GM12875 (cell line): Measurements from ENCODE around the gene DDT.
"Not testable (repeated sequence)": the region's sequence is repeated elsewhere in the genome, so short reads cannot be mapped to it uniquely, and the experiment has no call there.

Experiments
- H3K4me3 ChIP-seq: one replicate; pipeline ENCODE4 v1.5.1; 2011; ENCODE audit warnings: low read depth, low read length, control low read depth
- CTCF ChIP-seq: IDR thresholded peaks from 2 replicates; pipeline ENCODE4 v1.5.1; 2011; ENCODE audit warnings: low read depth, mild to moderate bottlenecking, control low read depth, inconsistent platforms, low read length, moderate library complexity, borderline replicate concordance; ENCODE audit not compliant: insufficient read depth

DDT gene

GRCh38 chr22:23984430-23984829, 10.2 kb upstream of the DDT start:
- no peak overlapping the region for H3K4me3 ChIP-seq
- TF ChIP-seq CTCF: peak; percentile 57; the same call in 1 of the 2 replicates

- not testable (repeated sequence) for H3K4me3 ChIP-seq
Observed at GRCh38 chr22:23980567-23980966, 6.3 kb upstream of the DDT start.

GRCh38 chr22:23979557-23980240, 5.5 kb upstream of the DDT start, which contains the start of gene GSTT2:
TSS of gene GSTT2 (plus strand) at chr22:23980134.
- H3K4me3 ChIP-seq: not testable (repeated sequence)

- not testable (repeated sequence) for H3K4me3 ChIP-seq
Observed at GRCh38 chr22:23977304-23977703, 3.1 kb upstream of the DDT start.

GRCh38 chr22:23974836-23975352, 653 bp upstream of the DDT start:
- not testable (repeated sequence) for H3K4me3 ChIP-seq

GRCh38 chr22:23971927-23972326, 2.3 kb downstream of the DDT start:
- H3K4me3 ChIP-seq: not testable (repeated sequence)

- TF ChIP-seq CTCF: no peak
- no peak overlapping the region for H3K4me3 ChIP-seq
Observed at GRCh38 chr22:23970816-23971486, 3.3 kb downstream of the DDT start.

GRCh38 chr22:23970201-23970641, 4.0 kb downstream of the DDT start:
- no peak for TF ChIP-seq CTCF
- H3K4me3 ChIP-seq: no peak overlapping the region

- no peak overlapping the region for H3K4me3 ChIP-seq
- no peak for TF ChIP-seq CTCF
Observed at GRCh38 chr22:23969071-23969470, 5.2 kb downstream of the DDT start.

- not testable (repeated sequence) for H3K4me3 ChIP-seq
Observed at GRCh38 chr22:23966568-23966967, 7.7 kb downstream of the DDT start, which contains the start of gene DDTL. TSS of gene DDTL (plus strand) at chr22:23966888. CDS start at chr22:23966915, 27 bp downstream.

- H3K4me3 ChIP-seq: not testable (repeated sequence)
Observed at GRCh38 chr22:23966094-23966493, 8.1 kb downstream of the DDT start.

GRCh38 chr22:23961084-23961771, 13.0 kb downstream of the DDT start, which contains the start of gene GSTT2B:
TSS of gene GSTT2B (minus strand) at chr22:23961195. CDS start at chr22:23961131, 64 bp downstream.
- not testable (repeated sequence) for H3K4me3 ChIP-seq
